Measurements from ENCODE around the gene STAB1. TPM values are rescaled to one million over a fixed set of nuclear protein-coding genes. Genes with fewer than 3 reads are reported as not detected.
"Not testable (repeated sequence)": the region's sequence is repeated elsewhere in the genome, so short reads cannot be mapped to it uniquely, and the experiment has no call there.

The STAB1 gene
- total and polyA plus RNA-seq, 2 of the 8 experiments (the other 6 are each of a cell fraction or from before 2014, with no cell fraction given): 1.0 to 1.9 TPM

DNA sequence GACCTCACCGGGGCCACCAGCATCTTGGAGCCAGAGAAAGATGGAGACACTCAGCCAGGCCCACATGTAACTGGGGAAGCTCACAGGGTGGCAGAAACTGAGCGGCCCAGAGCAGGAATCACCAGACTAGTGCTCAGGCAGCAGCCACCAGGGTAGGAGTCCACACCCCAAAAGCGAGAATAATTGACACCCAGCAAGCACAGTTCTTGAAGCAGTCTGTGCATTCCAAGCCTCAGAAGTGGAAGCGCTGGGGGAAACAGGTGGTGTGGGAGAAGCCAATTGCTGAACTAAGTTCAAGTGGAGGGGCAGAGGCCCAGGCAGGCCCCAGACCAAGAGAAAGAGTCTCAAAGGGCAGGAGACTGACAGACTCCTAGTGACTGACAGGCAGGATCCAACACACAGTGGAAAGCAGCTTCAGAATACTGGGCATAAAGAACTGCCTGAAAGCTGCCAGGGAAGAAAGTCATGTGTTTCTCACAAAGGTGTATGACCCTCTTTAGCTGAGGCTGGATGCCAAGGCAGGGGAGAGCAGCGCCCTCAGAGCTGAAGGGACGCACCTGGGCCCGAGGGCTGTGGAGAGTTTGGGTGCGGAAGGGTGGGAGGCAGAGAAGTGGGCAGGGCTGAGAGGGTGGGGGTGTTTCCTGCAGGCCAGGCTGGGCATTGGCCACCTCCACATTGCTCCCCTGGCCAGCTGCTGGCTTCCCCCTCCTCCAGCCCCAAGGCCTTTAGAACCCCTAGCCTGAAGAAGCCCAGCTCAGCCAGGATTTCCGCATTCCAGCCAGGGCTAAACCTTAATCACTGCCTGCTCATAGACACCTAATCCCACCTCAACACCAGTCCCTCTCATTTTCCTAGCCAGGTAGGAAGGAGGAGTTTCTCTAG, 30.8 kb downstream of the STAB1 start (continued):
- TF ChIP-seq, protein P1, sequence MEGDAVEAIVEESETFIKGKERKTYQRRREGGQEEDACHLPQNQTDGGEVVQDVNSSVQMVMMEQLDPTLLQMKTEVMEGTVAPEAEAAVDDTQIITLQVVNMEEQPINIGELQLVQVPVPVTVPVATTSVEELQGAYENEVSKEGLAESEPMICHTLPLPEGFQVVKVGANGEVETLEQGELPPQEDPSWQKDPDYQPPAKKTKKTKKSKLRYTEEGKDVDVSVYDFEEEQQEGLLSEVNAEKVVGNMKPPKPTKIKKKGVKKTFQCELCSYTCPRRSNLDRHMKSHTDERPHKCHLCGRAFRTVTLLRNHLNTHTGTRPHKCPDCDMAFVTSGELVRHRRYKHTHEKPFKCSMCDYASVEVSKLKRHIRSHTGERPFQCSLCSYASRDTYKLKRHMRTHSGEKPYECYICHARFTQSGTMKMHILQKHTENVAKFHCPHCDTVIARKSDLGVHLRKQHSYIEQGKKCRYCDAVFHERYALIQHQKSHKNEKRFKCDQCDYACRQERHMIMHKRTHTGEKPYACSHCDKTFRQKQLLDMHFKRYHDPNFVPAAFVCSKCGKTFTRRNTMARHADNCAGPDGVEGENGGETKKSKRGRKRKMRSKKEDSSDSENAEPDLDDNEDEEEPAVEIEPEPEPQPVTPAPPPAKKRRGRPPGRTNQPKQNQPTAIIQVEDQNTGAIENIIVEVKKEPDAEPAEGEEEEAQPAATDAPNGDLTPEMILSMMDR (IDR thresholded peaks at IDR 0.05; ENCODE audit: control extremely low read depth in 1 of 3, insufficient read depth in 1 of 3, low read depth in 1 of 3, low read length in 3 of 3): no peak
- TF ChIP-seq TAF7 (optimal IDR thresholded peaks at IDR 0.05; ENCODE audit: borderline replicate concordance, low read depth, low read length) (no peak), RBBP5 (IDR thresholded peaks at IDR 0.05; ENCODE audit: borderline replicate concordance, low read depth, low read length) (no peak), POU5F1 (IDR thresholded peaks at IDR 0.05; ENCODE audit: low read depth, low read length) (no peak)

DNA sequence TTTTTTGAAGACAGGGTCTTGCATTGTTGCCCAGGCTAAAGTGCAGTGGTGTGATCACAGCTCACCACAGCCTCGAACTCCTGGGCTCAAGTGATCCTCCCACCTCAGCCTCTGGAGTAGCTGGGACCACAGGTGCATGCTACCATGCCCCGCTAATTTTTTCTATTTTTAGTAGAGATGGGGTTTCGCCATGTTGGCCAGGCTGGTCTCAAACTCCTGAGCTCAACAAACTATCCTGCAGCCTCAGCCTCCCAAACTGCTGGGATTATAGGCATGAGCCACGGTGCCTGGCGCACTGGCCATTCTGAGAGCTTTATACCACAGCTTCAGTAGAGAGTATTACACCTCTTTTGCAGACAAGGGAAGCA, 31.5 kb downstream of the STAB1 start:
- H4K8ac ChIP-seq (ENCODE audit: extremely low read depth, insufficient read depth, low read length); H2BK120ac ChIP-seq (replicated peaks; ENCODE audit: low read depth, low read length); FAIRE-seq; H2BK12ac ChIP-seq (ENCODE audit: low read depth, low read length); DNase-seq (ENCODE audit: low read depth in 1 of 2, low spot score in 2 of 2); H2BK5ac ChIP-seq (ENCODE audit: low read depth, low read length); H2AFZ ChIP-seq (ENCODE audit: low read length); H3K4ac ChIP-seq (replicated peaks; ENCODE audit: insufficient read length, low read depth, low read length); H3K23me2 ChIP-seq (ENCODE audit: low read depth, low read length); H3K23ac ChIP-seq (ENCODE audit: insufficient read length); H4K91ac ChIP-seq (replicated peaks; ENCODE audit: insufficient read length, low read length); H3K27me3 ChIP-seq (replicated peaks in 1 of 4; ENCODE audit: control insufficient read depth in 3 of 4, extremely low read depth in 1 of 4, insufficient read depth in 3 of 4, low read length in 3 of 4); H3K4me3 ChIP-seq (ENCODE audit: extremely low read depth in 1 of 4, insufficient read depth in 2 of 4, low read depth in 3 of 4, low read length in 4 of 4); H3K27ac ChIP-seq (ENCODE audit: low read depth, low read length); H2AK5ac ChIP-seq (ENCODE audit: low read depth, low read length); H3K9me3 ChIP-seq (ENCODE audit: insufficient read depth in 2 of 2, low read depth in 1 of 2, low read length in 1 of 2); H3K18ac ChIP-seq (ENCODE audit: extremely low read depth, low read length); H3K9ac ChIP-seq (replicated peaks in 1 of 4; ENCODE audit: extremely low read depth in 1 of 4, low read depth in 3 of 4, low read length in 3 of 4); H2BK15ac ChIP-seq (ENCODE audit: low read length); H3K56ac ChIP-seq (replicated peaks; ENCODE audit: insufficient read length, low read depth, low read length); H4K5ac ChIP-seq (ENCODE audit: insufficient read length, low read depth, low read length); H2BK20ac ChIP-seq (ENCODE audit: low read length); H3K14ac ChIP-seq (ENCODE audit: insufficient read length); H3K4me2 ChIP-seq (ENCODE audit: insufficient read depth in 1 of 2, low read depth in 2 of 2, low read length in 2 of 2); H3K4me1 ChIP-seq (replicated peaks in 1 of 4; ENCODE audit: control insufficient read depth in 3 of 4, insufficient read depth in 4 of 4, low read length in 3 of 4): not testable (repeated sequence)
- peaks cover 0 to 22% of the 10 kb centered on the region in 2 experiments; a peak in 1 of 4 replicates for H3K79me2 ChIP-seq (ENCODE audit: control insufficient read depth in 1 of 2, insufficient read depth in 2 of 2, low read length in 2 of 2)
- POLR2A ChIA-PET (ENCODE audit: partially characterized antibody): interaction anchor here (0.6 to 2.0 kb wide), 6 partner anchors 10 to 306 kb away, joined by 3 to 7 read pairs (median 5); partner anchors contain the start of genes STAB1 and UQCC5
- CTCF ChIA-PET (ENCODE audit: partially characterized antibody): interaction anchor here (0.5 to 2.2 kb wide), 8 partner anchors 9 to 294 kb away, joined by 3 to 6 read pairs (median 3); no protein-coding TSS in a partner anchor
- H3K36me3 ChIP-seq (ENCODE audit: control insufficient read depth in 2 of 4, insufficient read depth in 4 of 4, low read length in 3 of 4): peaks cover 27 to 68% (median 42%) of the 10 kb centered on the region in 4 experiments
- peaks cover 26% of the 10 kb centered on the region for H3K79me1 ChIP-seq (ENCODE audit: low read depth, low read length)
- 84% methylated on average over 5 of the region's 5 CpGs; no CpG with 5 or more reads in 1 of the 2 experiments for WGBS, 2 experiments (ENCODE audit: extremely low coverage in 1 of 2, insufficient coverage in 1 of 2, insufficient read length in 1 of 2, insufficient replicate concordance in 2 of 2, low coverage in 1 of 2, low lambda C conversion rate in 2 of 2, missing lambda C conversion rate in 1 of 2)
- peaks cover 11 to 47% of the 10 kb centered on the region in 2 experiments for H4K20me1 ChIP-seq (replicated peaks in 1 of 2; ENCODE audit: control insufficient read depth in 1 of 2, insufficient read depth in 2 of 2, low read length in 2 of 2)
